ENCODE data around the gene OSCAR. TPM values are rescaled to one million over a fixed set of nuclear protein-coding genes. Genes with fewer than 3 reads are reported as not detected.

The OSCAR gene
- total and polyA plus RNA-seq, 10 of the 15 experiments (the other 5 are each of a cell fraction or from before 2014, with no cell fraction given), result 0.08 to 0.27 (median 0.10) TPM; not detected in 7

- CTCF ChIA-PET, result interaction anchor here (0.7 kb wide), 1 partner anchor 585 kb away, joined by 4 read pairs; no protein-coding TSS in a partner anchor
Observed at GRCh38 chr19:54045771-54046170, 54.8 kb downstream of the OSCAR start.

More at GRCh38 chr19:54045771-54046170, 54.8 kb downstream of the OSCAR start:
- ChIA-PET SMC1A (ENCODE audit: uncharacterized antibody, unreplicated experiment) (no interaction called here), POLR2A (no interaction called here), RAD21 (ENCODE audit: unreplicated experiment) (no interaction called here)
- Histone ChIP-seq H3K27ac (ENCODE audit: control insufficient read depth, insufficient read depth) (no peak overlapping the region), H3K9ac (ENCODE audit: control insufficient read depth, insufficient read depth, low read length) (no peak overlapping the region), H3K4me2 (ENCODE audit: control insufficient read depth, insufficient read depth) (no peak overlapping the region), H3K9me3 (replicated peaks; ENCODE audit: control insufficient read depth, insufficient read depth, low read length) (no peaks in the 10 kb centered on the region; the same call in 2 of the 3 replicates), H3K4me1 (ENCODE audit: control insufficient read depth, insufficient read depth, low read length) (no peaks in the 10 kb centered on the region), H3K4me3 (no peak overlapping the region), H2AFZ (ENCODE audit: control insufficient read depth, low read depth, low read length) (no peak overlapping the region), H4K20me1 (ENCODE audit: control insufficient read depth, insufficient read depth) (no peaks in the 10 kb centered on the region), H3K79me2 (ENCODE audit: control insufficient read depth, insufficient read depth, low read length) (no peaks in the 10 kb centered on the region), H3K36me3 (ENCODE audit: control insufficient read depth in 2 of 2, insufficient read depth in 2 of 2, low read length in 1 of 2) (no peaks in the 10 kb centered on the region), H3K27me3 (replicated peaks in 1 of 2; ENCODE audit: control insufficient read depth in 2 of 2, insufficient read depth in 2 of 2, low read length in 1 of 2) (no peaks in the 10 kb centered on the region)
- BruUV-seq (replicated peaks), result no TSS peak
- DNase-seq (ENCODE audit: low read depth, low spot score), result no peak
- in situ Hi-C loops (cut with MboI), result no loop called here
- ATAC-seq, result no peak
- no peak for TF ChIP-seq YBX1 (IDR thresholded peaks at IDR 0.05)
- no peak for TF ChIP-seq BCL11A (IDR thresholded peaks at IDR 0.05; ENCODE audit: low read depth, low read length)
- TF ChIP-seq CREB1 (IDR thresholded peaks at IDR 0.05; ENCODE audit: low read depth), result no peak
- intact Hi-C loops (cut with micrococcal nuclease; ENCODE audit: unreplicated experiment), result no loop called here
- no peak for FAIRE-seq
- 14% methylated on average over 2 of the region's 2 CpGs for WGBS (ENCODE audit: insufficient coverage, insufficient replicate concordance, low lambda C conversion rate, missing lambda C conversion rate)

Other genes starting within 250 kb of the OSCAR start
Only the 7 nearest of the 22 such genes appear.
- not detected in 2 replicates for gene VSTM1, start 36.9 kb downstream of the OSCAR start, total RNA-seq (2014; rRNA removed)
- not detected in 2 replicates for gene VSTM1, start 36.9 kb downstream of the OSCAR start, total RNA-seq (2014; rRNA removed; fragmentation: Illumina TruSeq; extraction: Trizol)
- gene VSTM1, start 36.9 kb downstream of the OSCAR start, total RNA-seq (2021), result not detected in 2 replicates
- gene VSTM1, start 36.9 kb downstream of the OSCAR start, polyA plus RNA-seq (2011; rRNA removed), result not detected in 2 replicates
- gene VSTM1, start 36.9 kb downstream of the OSCAR start, polyA plus RNA-seq (2014; fragmentation: Illumina TruSeq; extraction: Trizol), result not detected in 2 replicates
- not detected for gene VSTM1, start 36.9 kb downstream of the OSCAR start, polyA plus RNA-seq (2014; fragmentation: Nextera tagmentation; extraction: Ambion mirVana)
- gene VSTM1, start 36.9 kb downstream of the OSCAR start, polyA plus RNA-seq (2014; rRNA removed), result not detected in 2 replicates
- not detected for gene VSTM1, start 36.9 kb downstream of the OSCAR start, polyA plus RNA-seq (2016; fragmentation: Nextera tagmentation; extraction: Ambion mirVana)
- not detected in 2 replicates for gene TARM1, start 19.4 kb downstream of the OSCAR start, total RNA-seq (2014; rRNA removed)
- gene TARM1, start 19.4 kb downstream of the OSCAR start, total RNA-seq (2014; rRNA removed; fragmentation: Illumina TruSeq; extraction: Trizol), result not detected in 2 replicates
- gene TARM1, start 19.4 kb downstream of the OSCAR start, total RNA-seq (2021), result not detected in 2 replicates
- gene TARM1, start 19.4 kb downstream of the OSCAR start, polyA plus RNA-seq (2011; rRNA removed), result not detected in 2 replicates
- gene TARM1, start 19.4 kb downstream of the OSCAR start, polyA plus RNA-seq (2014; fragmentation: Illumina TruSeq; extraction: Trizol), result not detected in 2 replicates
- not detected for gene TARM1, start 19.4 kb downstream of the OSCAR start, polyA plus RNA-seq (2014; fragmentation: Nextera tagmentation; extraction: Ambion mirVana)
- gene TARM1, start 19.4 kb downstream of the OSCAR start, polyA plus RNA-seq (2014; rRNA removed), result not detected in 2 replicates
- gene TARM1, start 19.4 kb downstream of the OSCAR start, polyA plus RNA-seq (2016; fragmentation: Nextera tagmentation; extraction: Ambion mirVana), result not detected
- 73.0 and 73.8 TPM in 2 replicates for gene NDUFA3, start 2.1 kb upstream of the OSCAR start, total RNA-seq (2014; rRNA removed)
- 147 and 162 TPM in 2 replicates for gene NDUFA3, start 2.1 kb upstream of the OSCAR start, total RNA-seq (2014; rRNA removed; fragmentation: Illumina TruSeq; extraction: Trizol)
- gene NDUFA3, start 2.1 kb upstream of the OSCAR start, total RNA-seq (2021), result 131 and 143 TPM in 2 replicates
- gene NDUFA3, start 2.1 kb upstream of the OSCAR start, polyA plus RNA-seq (2011; rRNA removed), result 27.1 and 40.0 TPM in 2 replicates
- gene NDUFA3, start 2.1 kb upstream of the OSCAR start, polyA plus RNA-seq (2014; fragmentation: Illumina TruSeq; extraction: Trizol), result 33.9 and 102 TPM in 2 replicates
- 100 to 1,000 TPM; 295 to 302 TPM for gene NDUFA3, start 2.1 kb upstream of the OSCAR start, polyA plus RNA-seq (2014; fragmentation: Nextera tagmentation; extraction: Ambion mirVana)
- 110 and 152 TPM in 2 replicates for gene NDUFA3, start 2.1 kb upstream of the OSCAR start, polyA plus RNA-seq (2014; rRNA removed)
- gene NDUFA3, start 2.1 kb upstream of the OSCAR start, polyA plus RNA-seq (2016; fragmentation: Nextera tagmentation; extraction: Ambion mirVana), result 100 to 1,000 TPM; 312 to 335 TPM
- 27.9 and 35.2 TPM in 2 replicates for gene TFPT, start 14.9 kb upstream of the OSCAR start, total RNA-seq (2014; rRNA removed)
- gene TFPT, start 14.9 kb upstream of the OSCAR start, total RNA-seq (2014; rRNA removed; fragmentation: Illumina TruSeq; extraction: Trizol), result 22.8 and 23.2 TPM in 2 replicates
- gene TFPT, start 14.9 kb upstream of the OSCAR start, total RNA-seq (2021), result 31.4 and 34.5 TPM in 2 replicates
- 10.4 and 16.8 TPM in 2 replicates for gene TFPT, start 14.9 kb upstream of the OSCAR start, polyA plus RNA-seq (2011; rRNA removed)
- 2.4 and 11.3 TPM in 2 replicates for gene TFPT, start 14.9 kb upstream of the OSCAR start, polyA plus RNA-seq (2014; fragmentation: Illumina TruSeq; extraction: Trizol)
- gene TFPT, start 14.9 kb upstream of the OSCAR start, polyA plus RNA-seq (2014; fragmentation: Nextera tagmentation; extraction: Ambion mirVana), result 10 to 100 TPM in 1 of 2 experiments, 1 to 10 TPM in 1; 1.7 to 10.9 TPM
- gene TFPT, start 14.9 kb upstream of the OSCAR start, polyA plus RNA-seq (2014; rRNA removed), result 36.1 and 40.6 TPM in 2 replicates
- 10 to 100 TPM; 37.3 to 40.2 TPM for gene TFPT, start 14.9 kb upstream of the OSCAR start, polyA plus RNA-seq (2016; fragmentation: Nextera tagmentation; extraction: Ambion mirVana)
- gene PRPF31, start 15.0 kb upstream of the OSCAR start, total RNA-seq (2014; rRNA removed), result 68.8 and 77.7 TPM in 2 replicates
- 51.9 and 58.4 TPM in 2 replicates for gene PRPF31, start 15.0 kb upstream of the OSCAR start, total RNA-seq (2014; rRNA removed; fragmentation: Illumina TruSeq; extraction: Trizol)
- 82.9 and 88.0 TPM in 2 replicates for gene PRPF31, start 15.0 kb upstream of the OSCAR start, total RNA-seq (2021)
- 33.1 and 43.4 TPM in 2 replicates for gene PRPF31, start 15.0 kb upstream of the OSCAR start, polyA plus RNA-seq (2011; rRNA removed)
- gene PRPF31, start 15.0 kb upstream of the OSCAR start, polyA plus RNA-seq (2014; fragmentation: Illumina TruSeq; extraction: Trizol), result 55.5 and 66.4 TPM in 2 replicates
- gene PRPF31, start 15.0 kb upstream of the OSCAR start, polyA plus RNA-seq (2014; fragmentation: Nextera tagmentation; extraction: Ambion mirVana), result 1 to 10 TPM; 2.7 to 9.8 TPM
- gene PRPF31, start 15.0 kb upstream of the OSCAR start, polyA plus RNA-seq (2014; rRNA removed), result 73.1 and 90.9 TPM in 2 replicates
- gene PRPF31, start 15.0 kb upstream of the OSCAR start, polyA plus RNA-seq (2016; fragmentation: Nextera tagmentation; extraction: Ambion mirVana), result 100 to 1,000 TPM; 153 to 170 TPM
- gene CNOT3, start 37.0 kb upstream of the OSCAR start, total RNA-seq (2014; rRNA removed), result 6.7 and 9.1 TPM in 2 replicates
- 7.1 and 7.6 TPM in 2 replicates for gene CNOT3, start 37.0 kb upstream of the OSCAR start, total RNA-seq (2014; rRNA removed; fragmentation: Illumina TruSeq; extraction: Trizol)
- gene CNOT3, start 37.0 kb upstream of the OSCAR start, total RNA-seq (2021), result 44.9 and 55.6 TPM in 2 replicates
- 5.8 and 5.9 TPM in 2 replicates for gene CNOT3, start 37.0 kb upstream of the OSCAR start, polyA plus RNA-seq (2011; rRNA removed)
- 33.3 and 45.1 TPM in 2 replicates for gene CNOT3, start 37.0 kb upstream of the OSCAR start, polyA plus RNA-seq (2014; fragmentation: Illumina TruSeq; extraction: Trizol)
- gene CNOT3, start 37.0 kb upstream of the OSCAR start, polyA plus RNA-seq (2014; fragmentation: Nextera tagmentation; extraction: Ambion mirVana), result under 1 TPM; 0.14 to 0.62 TPM
- gene CNOT3, start 37.0 kb upstream of the OSCAR start, polyA plus RNA-seq (2014; rRNA removed), result 18.8 and 21.0 TPM in 2 replicates
- gene CNOT3, start 37.0 kb upstream of the OSCAR start, polyA plus RNA-seq (2016; fragmentation: Nextera tagmentation; extraction: Ambion mirVana), result 10 to 100 TPM; 29.7 to 32.8 TPM
- 6.5 and 7.7 TPM in 2 replicates for gene LENG1, start 58.9 kb upstream of the OSCAR start, total RNA-seq (2014; rRNA removed)
- gene LENG1, start 58.9 kb upstream of the OSCAR start, total RNA-seq (2014; rRNA removed; fragmentation: Illumina TruSeq; extraction: Trizol), result 6.0 and 6.4 TPM in 2 replicates
- 5.1 and 5.5 TPM in 2 replicates for gene LENG1, start 58.9 kb upstream of the OSCAR start, total RNA-seq (2021)
- 2.4 and 3.0 TPM in 2 replicates for gene LENG1, start 58.9 kb upstream of the OSCAR start, polyA plus RNA-seq (2011; rRNA removed)
- gene LENG1, start 58.9 kb upstream of the OSCAR start, polyA plus RNA-seq (2014; fragmentation: Illumina TruSeq; extraction: Trizol), result 1.1 and 5.3 TPM in 2 replicates
- 1 to 10 TPM in 1 of 2 experiments, under 1 TPM in 1; 0.21 to 1.1 TPM for gene LENG1, start 58.9 kb upstream of the OSCAR start, polyA plus RNA-seq (2014; fragmentation: Nextera tagmentation; extraction: Ambion mirVana)
- gene LENG1, start 58.9 kb upstream of the OSCAR start, polyA plus RNA-seq (2014; rRNA removed), result 7.0 and 7.8 TPM in 2 replicates
- 10 to 100 TPM; 10.7 to 10.8 TPM for gene LENG1, start 58.9 kb upstream of the OSCAR start, polyA plus RNA-seq (2016; fragmentation: Nextera tagmentation; extraction: Ambion mirVana)